B cell (primary cell): ENCODE results near the gene AMBN. TPM values are rescaled to one million over a fixed set of nuclear protein-coding genes. Genes with fewer than 3 reads are reported as not detected.

Experiments
- ATAC-seq: fragments of 200-7000 bp; cut with Tn5 transposase; one replicate; pipeline ENCODE4 v1.10.0; 2021; ENCODE audit warnings: low read depth, mild to moderate bottlenecking, moderate number of reproducible peaks, moderate library complexity
- CTCF ChIA-PET: fragments of 350-600 bp; sonication (Branson Sonifier 250); formaldehyde crosslinking; loops from one replicate; lab custom pipeline; 2021; ENCODE audit warnings: antibody characterized with exemption, inconsistent platforms; lab: Charles Lee
- POLR2A ChIA-PET: fragments of 350-600 bp; sonication (Branson Sonifier 250); formaldehyde crosslinking; loops from one replicate; lab custom pipeline; 2021; ENCODE audit warnings: antibody characterized with exemption; lab: Charles Lee
- DNase-seq: peaks from one replicate; pipeline ENCODE4 v3.0.0; 2013
- H2AFZ ChIP-seq: 2 replicates; pipeline ENCODE4 v1.6.1; 2012; ENCODE audit warnings: mild to moderate bottlenecking, low read depth, low read length; ENCODE audit not compliant: insufficient read depth, poor library complexity, severe bottlenecking
- H3K27ac ChIP-seq, 2 donors: 1 replicate in 1 of 2; 2 replicates in 1 of 2; pipeline ENCODE4 v1.5.1; 2012 to 2013; ENCODE audit warnings: low read length in 2 of 2, mild to moderate bottlenecking in 2 of 2, moderate library complexity in 1 of 2
- H3K27me3 ChIP-seq, 4 experiments: fragments of 200-600 bp in 1 of 4; sonication (generic) in 1 of 4; replicated peaks in 1 of 4; 1 replicate in 2 of 4; 2 replicates in 2 of 4; pipeline versions ENCODE4 v1.6.1 to v1.7.0; 2013 to 2016; ENCODE audit warnings: low read length in 3 of 4, mild to moderate bottlenecking in 2 of 4, mixed read lengths in 1 of 4, moderate library complexity in 1 of 4; ENCODE audit not compliant: insufficient read depth in 4 of 4, control insufficient read depth in 3 of 4; ENCODE audit errors: control extremely low read depth in 1 of 4
- H3K36me3 ChIP-seq, 2 experiments: replicated peaks in 1 of 2; 1 replicate in 1 of 2; 2 replicates in 1 of 2; pipeline versions ENCODE4 v1.6.1 to v1.7.1; 2013; ENCODE audit warnings: low read length in 1 of 2; ENCODE audit not compliant: insufficient read depth in 2 of 2, control insufficient read depth in 1 of 2; ENCODE audit errors: control extremely low read depth in 1 of 2, extremely low read depth in 1 of 2
- H3K4me1 ChIP-seq, 2 donors: fragments of 200-600 bp in 1 of 2; sonication (generic) in 1 of 2; 1 replicate in 1 of 2; 2 replicates in 1 of 2; pipeline versions ENCODE4 v1.5.1 to v1.6.1; 2013 to 2017; ENCODE audit warnings: low read length in 2 of 2; ENCODE audit not compliant: control insufficient read depth in 2 of 2, insufficient read depth in 2 of 2
- H3K4me2 ChIP-seq: replicated peaks from 2 replicates; pipeline ENCODE3; 2012; ENCODE audit warnings: mild to moderate bottlenecking, low read depth, low read length; ENCODE audit not compliant: poor library complexity, severe bottlenecking
- H3K4me3 ChIP-seq, 5 experiments: fragments of 200-600 bp in 1 of 5; sonication (generic) in 1 of 5; 1 replicate in 3 of 5; 2 replicates in 2 of 5; pipeline versions ENCODE4 v1.5.1 to v1.7.0; 2011 to 2016; ENCODE audit warnings: low read length in 4 of 5, mild to moderate bottlenecking in 4 of 5, low read depth in 2 of 5, control low read depth in 1 of 5, moderate library complexity in 1 of 5; ENCODE audit not compliant: insufficient read depth in 1 of 5; ENCODE audit errors: control extremely low read depth in 1 of 5, extremely low read depth in 1 of 5
- H3K79me2 ChIP-seq: fragments of 200-600 bp; sonication (generic); one replicate; pipeline ENCODE4 v1.6.0; 2016; ENCODE audit warnings: low read length; ENCODE audit not compliant: control insufficient read depth, insufficient read depth
- H3K9ac ChIP-seq: fragments of 200-600 bp; sonication (generic); 2 replicates; pipeline ENCODE4 v1.6.1; 2017; ENCODE audit warnings: mild to moderate bottlenecking, low read length, moderate library complexity
- H3K9me3 ChIP-seq, 3 donors: one replicate each; pipeline versions ENCODE4 v1.6.1 to v1.7.1; 2013; ENCODE audit warnings: low read length in 2 of 3; ENCODE audit not compliant: control insufficient read depth in 2 of 3, insufficient read depth in 1 of 3; ENCODE audit errors: control extremely low read depth in 1 of 3
- H4K20me1 ChIP-seq: 2 replicates; pipeline ENCODE4 v1.6.0; 2012; ENCODE audit warnings: mild to moderate bottlenecking, low read length; ENCODE audit not compliant: insufficient read depth, control insufficient read depth, poor library complexity, severe bottlenecking
- H3K27ac Mint-ChIP-seq: one replicate; pipeline ENCODE4 v1.8.0; 2021; ENCODE audit warnings: mixed read lengths
- H3K27me3 Mint-ChIP-seq: one replicate; pipeline ENCODE4 v1.8.0; 2021; ENCODE audit warnings: mixed read lengths
- H3K4me1 Mint-ChIP-seq: one replicate; pipeline ENCODE4 v1.8.0; 2021; ENCODE audit warnings: mixed read lengths
- H3K4me3 Mint-ChIP-seq: one replicate; pipeline ENCODE4 v1.8.0; 2021; ENCODE audit warnings: mixed read lengths
- H3K9me3 Mint-ChIP-seq: one replicate; pipeline ENCODE4 v1.8.0; 2022; ENCODE audit warnings: mixed read lengths; ENCODE audit not compliant: insufficient read depth
- EZH2 ChIP-seq: IDR thresholded peaks from 2 replicates; pipeline ENCODE4 v1.6.1; 2012; ENCODE audit warnings: borderline replicate concordance, low read depth, mild to moderate bottlenecking, moderate library complexity, low read length; ENCODE audit not compliant: insufficient read depth, poor library complexity, severe bottlenecking
- WGBS: methylation state at CpG from one replicate; pipeline ENCODE4 v1.1.5; 2013; ENCODE audit warnings: missing lambda C conversion rate; ENCODE audit not compliant: insufficient coverage; 5-methylcytosine and 5-hydroxymethylcytosine counted together
- intact Hi-C: fragments of 100-400 bp; cut with micrococcal nuclease; formaldehyde crosslinking; loops from one replicate; pipeline ENCODE4 v1.10.0; 2022
- polyA plus RNA-seq: library from polyadenylated mRNA; depleted of rRNA; stranded (reverse); fragments of >200 nt; gene quantifications from 2 replicates; pipeline ENCODE4 v1.2.3, GENCODE V29; 2012
- total RNA-seq, 2 donors: library from RNA; stranded (reverse); fragments of 120-200 nt in 1 of 2; gene quantifications; 1 replicate in 1 of 2; 2 replicates in 1 of 2; pipeline versions ENCODE4 v1.2.3 to v1.2.4, GENCODE V29; 2013 to 2022
- TF ChIP-seq, protein P1 (sequence below): fragments of 200-600 bp; IDR thresholded peaks from one replicate; pipeline ENCODE4 v1.8.0; 2022; ENCODE audit warnings: antibody characterized with exemption, mild to moderate bottlenecking

Gene AMBN
- total and polyA plus RNA-seq, 2 donors (not counting 1 experiment from before 2014, with no cell fraction given) = not detected

DNA sequence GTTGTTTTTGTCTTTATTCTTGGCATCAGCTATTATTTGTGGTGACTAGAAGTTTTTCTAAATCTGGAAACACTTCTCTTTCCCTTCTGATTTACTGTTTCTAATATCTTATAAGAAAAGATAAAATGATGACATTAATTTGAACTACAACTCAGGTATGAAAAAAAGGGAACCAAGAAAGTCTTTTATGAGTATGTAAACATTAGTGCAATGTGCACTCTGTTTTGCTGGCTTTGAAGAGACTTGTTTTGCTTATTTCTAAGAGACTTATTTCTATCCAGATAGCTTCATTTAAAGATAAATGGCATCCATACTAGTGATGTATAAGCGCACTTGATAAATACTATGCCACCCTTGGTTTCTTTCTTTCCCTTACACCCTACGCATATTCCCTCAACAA, 10.1 kb upstream of the AMBN start:
- POLR2A ChIA-PET = no interaction called here
- Mint-ChIP-seq H3K4me3 (no peak overlapping the region), H3K27ac (no peak overlapping the region), H3K4me1 (no peaks in the 10 kb centered on the region), H3K27me3 (peaks cover 14% of the 10 kb centered on the region), H3K9me3 (no peaks in the 10 kb centered on the region)
- DNase-seq (no peak), ATAC-seq (no peak)
- H3K9me3 ChIP-seq = no peaks in the 10 kb centered on the region
- no peaks in the 10 kb centered on the region for H3K4me1 ChIP-seq
- no peaks in the 10 kb centered on the region for H4K20me1 ChIP-seq
- no peaks in the 10 kb centered on the region for H3K36me3 ChIP-seq
- CTCF ChIA-PET = no interaction called here
- H3K27me3 ChIP-seq = peaks cover 0 to 4% (median under 1%) of the 10 kb centered on the region in 4 experiments
- intact Hi-C loops = no loop called here
- no peak overlapping the region for H3K4me2 ChIP-seq
- WGBS = 96% methylated on average over 2 of the region's 2 CpGs
- H2AFZ ChIP-seq = no peak overlapping the region
- no peak overlapping the region for H3K4me3 ChIP-seq
- TF ChIP-seq EZH2 = no peak
- TF ChIP-seq, protein P1, sequence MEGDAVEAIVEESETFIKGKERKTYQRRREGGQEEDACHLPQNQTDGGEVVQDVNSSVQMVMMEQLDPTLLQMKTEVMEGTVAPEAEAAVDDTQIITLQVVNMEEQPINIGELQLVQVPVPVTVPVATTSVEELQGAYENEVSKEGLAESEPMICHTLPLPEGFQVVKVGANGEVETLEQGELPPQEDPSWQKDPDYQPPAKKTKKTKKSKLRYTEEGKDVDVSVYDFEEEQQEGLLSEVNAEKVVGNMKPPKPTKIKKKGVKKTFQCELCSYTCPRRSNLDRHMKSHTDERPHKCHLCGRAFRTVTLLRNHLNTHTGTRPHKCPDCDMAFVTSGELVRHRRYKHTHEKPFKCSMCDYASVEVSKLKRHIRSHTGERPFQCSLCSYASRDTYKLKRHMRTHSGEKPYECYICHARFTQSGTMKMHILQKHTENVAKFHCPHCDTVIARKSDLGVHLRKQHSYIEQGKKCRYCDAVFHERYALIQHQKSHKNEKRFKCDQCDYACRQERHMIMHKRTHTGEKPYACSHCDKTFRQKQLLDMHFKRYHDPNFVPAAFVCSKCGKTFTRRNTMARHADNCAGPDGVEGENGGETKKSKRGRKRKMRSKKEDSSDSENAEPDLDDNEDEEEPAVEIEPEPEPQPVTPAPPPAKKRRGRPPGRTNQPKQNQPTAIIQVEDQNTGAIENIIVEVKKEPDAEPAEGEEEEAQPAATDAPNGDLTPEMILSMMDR = no peak
- no peaks in the 10 kb centered on the region for H3K79me2 ChIP-seq
- H3K27ac ChIP-seq = no peak overlapping the region
- H3K9ac ChIP-seq = no peak overlapping the region

DNA sequence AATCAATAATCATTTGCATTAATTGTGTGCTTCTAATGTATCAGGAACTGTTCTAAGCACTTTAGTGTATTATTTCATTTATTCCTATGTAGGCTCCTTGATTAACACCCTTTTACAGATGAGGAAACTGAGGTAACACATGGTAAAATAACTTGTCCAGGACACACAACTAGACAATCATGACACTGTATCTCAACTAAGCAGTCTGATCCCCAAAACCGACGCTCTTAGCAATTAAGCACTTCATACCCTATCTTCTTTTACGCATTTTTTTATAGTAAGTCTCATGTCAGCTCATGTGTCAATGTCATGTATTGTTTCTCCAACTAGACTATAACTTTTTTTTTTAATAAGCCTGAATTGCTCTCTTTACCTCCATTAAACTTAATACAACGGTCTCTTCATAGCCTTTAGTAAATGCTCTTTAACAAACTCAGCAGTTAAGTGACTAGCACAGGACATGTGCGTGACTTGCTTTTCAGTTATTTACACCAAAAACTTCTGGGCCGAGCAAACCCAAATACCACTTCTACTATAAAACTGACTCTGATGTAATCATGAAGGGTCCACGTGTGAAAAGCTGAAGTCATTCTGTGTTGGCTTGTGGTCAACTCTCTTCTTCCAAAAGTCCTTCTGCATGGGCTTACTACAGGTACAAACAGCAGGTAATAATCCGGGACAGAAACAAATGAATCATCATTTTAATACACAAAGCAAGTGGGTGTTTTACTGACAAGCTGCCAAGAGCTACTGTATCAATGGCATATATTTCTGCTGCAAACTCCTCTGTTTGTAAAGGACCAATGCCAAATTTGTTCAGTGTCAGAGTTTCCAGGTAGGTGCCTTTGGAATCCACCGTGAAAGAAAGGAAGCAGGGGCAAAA, 7.9 kb upstream of the AMBN start:
- POLR2A ChIA-PET = no interaction called here
- CTCF ChIA-PET = no interaction called here
- H2AFZ ChIP-seq = no peak overlapping the region

More for the DNA sequence above, 7.9 kb upstream of the AMBN start:
- no peak for ATAC-seq
- H3K4me3 ChIP-seq = no peak overlapping the region
- H3K79me2 ChIP-seq = no peaks in the 10 kb centered on the region
- Mint-ChIP-seq H3K27me3 (peaks cover 4% of the 10 kb centered on the region), H3K4me3 (no peak overlapping the region), H3K9me3 (no peaks in the 10 kb centered on the region), H3K4me1 (no peaks in the 10 kb centered on the region), H3K27ac (no peak overlapping the region)
- H3K4me2 ChIP-seq = no peak overlapping the region
- no peaks in the 10 kb centered on the region for H3K27me3 ChIP-seq
- H3K9me3 ChIP-seq = no peaks in the 10 kb centered on the region
- intact Hi-C loops = no loop called here
- H3K9ac ChIP-seq = no peak overlapping the region
- 78% methylated on average over 5 of the region's 9 CpGs for whole genome bisulfite sequencing
- no peak overlapping the region for H3K27ac ChIP-seq
- H4K20me1 ChIP-seq = no peaks in the 10 kb centered on the region
- H3K36me3 ChIP-seq = no peaks in the 10 kb centered on the region
- TF ChIP-seq, protein P1 = no peak
- no peak for TF ChIP-seq EZH2
- DNase-seq = no peak
- H3K4me1 ChIP-seq = no peaks in the 10 kb centered on the region
